ENCODE data around the gene HSP90AB1.

HSP90AB1 gene

DNA sequence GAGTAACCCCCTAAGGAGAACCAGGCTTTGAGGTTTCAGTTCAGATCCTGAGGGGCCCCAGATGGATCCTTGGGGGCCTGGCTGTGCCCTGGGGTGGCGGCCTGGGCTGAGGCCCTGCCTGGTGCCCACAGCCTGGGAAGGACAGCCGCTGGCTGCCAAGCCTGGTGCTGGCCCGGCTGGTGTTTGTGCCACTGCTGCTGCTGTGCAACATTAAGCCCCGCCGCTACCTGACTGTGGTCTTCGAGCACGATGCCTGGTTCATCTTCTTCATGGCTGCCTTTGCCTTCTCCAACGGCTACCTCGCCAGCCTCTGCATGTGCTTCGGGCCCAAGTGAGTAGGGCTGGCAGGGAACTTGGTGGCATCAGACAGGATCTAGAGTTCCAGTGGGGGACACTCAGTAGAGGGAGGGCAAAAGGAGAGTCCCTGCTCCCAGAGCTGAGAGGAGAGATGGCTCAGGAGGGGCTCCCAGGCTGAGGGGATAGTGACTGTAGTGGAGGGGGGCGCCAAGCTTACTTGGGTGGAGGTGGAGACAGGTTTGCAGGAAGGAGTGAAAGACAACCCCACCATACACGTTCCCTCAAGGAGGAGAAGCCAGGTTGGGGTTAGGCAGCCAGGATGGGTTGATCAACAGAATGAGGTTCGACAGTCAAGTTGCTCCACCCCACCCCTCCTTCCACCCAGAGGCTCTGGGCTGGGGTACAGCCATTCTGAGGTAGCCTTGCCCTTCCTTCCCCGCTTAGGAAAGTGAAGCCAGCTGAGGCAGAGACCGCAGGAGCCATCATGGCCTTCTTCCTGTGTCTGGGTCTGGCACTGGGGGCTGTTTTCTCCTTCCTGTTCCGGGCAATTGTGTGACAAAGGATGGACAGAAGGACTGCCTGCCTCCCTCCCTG is 14.0 kb upstream of the HSP90AB1 start:
- H3K4me3 ChIP-seq (ENCODE audit: low read depth, low read length), result no peak overlapping the region
- DNase-seq (ENCODE audit: low read depth), result no peak

DNA sequence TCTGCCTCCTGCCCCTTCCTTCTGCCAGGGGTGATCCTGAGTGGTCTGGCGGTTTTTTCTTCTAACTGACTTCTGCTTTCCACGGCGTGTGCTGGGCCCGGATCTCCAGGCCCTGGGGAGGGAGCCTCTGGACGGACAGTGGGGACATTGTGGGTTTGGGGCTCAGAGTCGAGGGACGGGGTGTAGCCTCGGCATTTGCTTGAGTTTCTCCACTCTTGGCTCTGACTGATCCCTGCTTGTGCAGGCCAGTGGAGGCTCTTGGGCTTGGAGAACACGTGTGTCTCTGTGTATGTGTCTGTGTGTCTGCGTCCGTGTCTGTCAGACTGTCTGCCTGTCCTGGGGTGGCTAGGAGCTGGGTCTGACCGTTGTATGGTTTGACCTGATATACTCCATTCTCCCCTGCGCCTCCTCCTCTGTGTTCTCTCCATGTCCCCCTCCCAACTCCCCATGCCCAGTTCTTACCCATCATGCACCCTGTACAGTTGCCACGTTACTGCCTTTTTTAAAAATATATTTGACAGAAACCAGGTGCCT is 13.3 kb upstream of the HSP90AB1 start:
- no peak for DNase-seq (ENCODE audit: low read depth)
- no peak overlapping the region for H3K4me3 ChIP-seq (ENCODE audit: low read depth, low read length)

DNA sequence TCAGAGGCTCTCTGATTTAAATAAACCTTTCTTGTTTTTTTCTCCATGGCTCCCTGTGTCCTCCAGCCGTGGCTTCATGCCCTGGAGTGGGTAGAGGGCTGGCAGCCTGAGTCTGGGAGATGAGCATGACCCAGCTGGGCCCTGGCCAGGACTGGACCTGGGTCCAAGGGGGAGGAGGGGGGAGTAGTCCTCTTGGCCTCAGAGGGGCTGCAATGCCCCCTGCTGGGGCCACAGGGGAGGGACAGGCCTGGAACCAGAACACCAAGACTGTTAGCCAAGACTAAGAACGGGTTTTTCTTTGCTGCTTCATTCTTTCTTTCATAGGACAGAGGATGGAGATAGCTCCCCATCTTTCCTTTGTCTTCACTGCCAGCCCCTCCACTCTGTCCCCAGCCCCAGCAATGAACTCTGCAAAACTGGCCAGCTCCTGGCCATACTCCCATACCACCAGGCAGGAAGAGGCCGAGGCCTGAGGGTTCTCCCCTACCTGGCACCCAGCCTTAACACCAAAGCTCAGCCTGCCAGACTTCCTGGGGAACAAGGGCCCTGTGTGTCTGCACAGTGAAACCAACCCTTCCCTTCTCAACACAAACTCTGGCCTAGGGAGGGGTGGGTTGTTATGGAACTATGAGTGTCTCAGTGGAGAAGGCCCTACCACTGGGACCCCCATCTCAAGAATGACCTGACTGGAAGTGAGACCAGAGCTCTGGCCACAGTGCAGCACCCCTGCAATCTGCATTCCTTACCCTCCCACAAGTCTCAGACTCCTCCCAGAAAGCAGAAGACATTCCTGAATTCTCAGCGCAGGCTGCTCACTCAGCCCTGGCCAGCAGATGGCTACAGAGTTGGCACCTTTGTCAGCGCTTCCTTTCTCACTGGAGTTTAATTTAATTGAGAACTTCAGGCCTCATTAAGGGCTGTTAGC is 12.5 kb upstream of the HSP90AB1 start:
- no peak for DNase-seq (ENCODE audit: low read depth)
- H3K4me3 ChIP-seq (ENCODE audit: low read depth, low read length), result no peak overlapping the region

DNA sequence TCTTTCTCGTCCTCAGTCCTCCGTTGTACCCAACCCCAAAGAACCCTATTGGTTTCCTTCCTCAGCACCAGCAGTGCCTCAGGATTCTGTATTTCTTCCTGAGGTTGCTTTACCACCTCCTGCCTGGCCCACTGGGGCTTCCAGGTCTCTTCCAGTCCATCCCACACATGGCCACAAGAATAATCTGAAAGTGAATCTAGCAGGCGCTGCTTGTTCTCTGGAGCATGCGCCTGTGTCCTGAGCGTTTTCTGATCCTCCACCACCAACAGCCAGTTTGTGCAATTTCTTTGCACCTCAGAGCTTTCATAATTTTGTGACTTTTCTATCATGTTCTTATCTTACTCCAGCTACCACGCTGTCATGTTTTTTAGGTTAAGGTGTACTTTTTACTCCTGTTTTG is 11.6 kb upstream of the HSP90AB1 start:
- no peak overlapping the region for H3K4me3 ChIP-seq (ENCODE audit: low read depth, low read length)
- DNase-seq (ENCODE audit: low read depth), result no peak

DNA sequence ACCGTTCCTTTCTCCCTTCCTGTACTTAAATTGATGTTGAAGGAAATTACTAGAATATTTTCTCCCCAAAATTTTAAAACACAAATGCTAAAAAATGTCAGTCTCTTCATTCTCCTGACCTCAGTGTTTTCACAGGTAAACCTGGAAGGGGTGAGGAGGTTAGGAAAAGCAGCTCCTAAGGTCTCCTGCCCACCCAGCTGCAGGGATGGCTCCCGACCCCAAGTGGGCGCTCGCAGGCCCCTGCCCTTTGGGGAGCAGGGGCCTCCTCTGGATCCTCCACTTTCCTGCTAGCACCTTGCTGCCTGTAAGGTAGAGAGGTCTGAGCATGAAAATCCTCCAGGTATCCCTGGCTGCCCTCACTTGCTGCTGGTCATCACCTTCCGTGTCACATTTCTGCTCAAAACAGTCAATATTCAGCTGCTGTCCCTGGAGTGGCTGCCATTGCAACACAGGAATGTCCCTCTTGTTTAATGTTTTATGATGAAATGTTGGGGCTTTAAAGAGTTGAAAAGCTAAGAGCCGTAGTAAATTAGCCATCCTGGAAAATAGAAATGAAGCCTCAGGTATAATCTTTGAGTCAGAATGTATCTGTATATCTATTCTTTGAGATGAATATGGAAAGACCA is 10.9 kb upstream of the HSP90AB1 start:
- H3K4me3 ChIP-seq (ENCODE audit: low read depth, low read length), result no peak overlapping the region
- DNase-seq (ENCODE audit: low read depth), result no peak

DNA sequence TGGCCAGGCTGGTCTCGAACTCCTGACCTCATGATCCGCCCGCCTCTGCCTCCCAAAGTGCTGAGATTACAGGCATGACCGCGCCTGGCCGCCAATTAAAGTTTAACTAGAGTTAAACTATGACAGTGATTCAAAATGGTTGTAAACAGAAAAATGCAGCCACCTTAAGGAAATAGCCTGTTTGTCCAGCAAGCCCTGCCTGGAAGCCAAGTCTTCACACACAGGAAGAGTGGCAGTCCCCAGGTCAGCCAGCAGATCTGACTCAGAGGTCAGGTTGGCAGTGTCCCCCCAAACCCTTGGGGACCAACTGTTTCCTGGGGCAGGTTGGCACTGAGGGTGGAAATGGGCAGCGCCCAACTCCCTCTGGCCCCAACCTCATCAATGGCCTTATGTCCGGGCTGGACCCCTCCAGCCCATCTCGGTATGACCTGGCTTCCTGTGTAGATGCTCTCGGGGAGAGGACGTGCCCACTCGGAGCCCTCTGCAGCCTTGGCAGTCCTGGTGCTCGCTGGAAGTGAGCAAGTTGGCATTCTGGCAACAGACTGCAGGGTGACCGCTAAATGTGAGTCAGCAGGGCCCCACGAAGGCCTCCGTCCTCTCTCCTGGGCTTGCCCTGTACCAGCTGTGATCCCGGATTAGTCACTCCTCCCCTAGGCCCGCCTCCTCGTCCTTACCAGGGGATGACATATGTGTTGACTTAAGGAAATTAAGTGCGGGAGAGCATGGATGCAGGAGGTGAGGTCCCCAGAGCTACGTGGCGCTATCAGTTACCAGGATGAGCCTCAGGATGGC is 9.7 kb upstream of the HSP90AB1 start:
- peak overlapping the region; percentile 53 for H3K4me3 ChIP-seq (ENCODE audit: low read depth, low read length)
- DNase-seq (ENCODE audit: low read depth), result peak; percentile 90

DNA sequence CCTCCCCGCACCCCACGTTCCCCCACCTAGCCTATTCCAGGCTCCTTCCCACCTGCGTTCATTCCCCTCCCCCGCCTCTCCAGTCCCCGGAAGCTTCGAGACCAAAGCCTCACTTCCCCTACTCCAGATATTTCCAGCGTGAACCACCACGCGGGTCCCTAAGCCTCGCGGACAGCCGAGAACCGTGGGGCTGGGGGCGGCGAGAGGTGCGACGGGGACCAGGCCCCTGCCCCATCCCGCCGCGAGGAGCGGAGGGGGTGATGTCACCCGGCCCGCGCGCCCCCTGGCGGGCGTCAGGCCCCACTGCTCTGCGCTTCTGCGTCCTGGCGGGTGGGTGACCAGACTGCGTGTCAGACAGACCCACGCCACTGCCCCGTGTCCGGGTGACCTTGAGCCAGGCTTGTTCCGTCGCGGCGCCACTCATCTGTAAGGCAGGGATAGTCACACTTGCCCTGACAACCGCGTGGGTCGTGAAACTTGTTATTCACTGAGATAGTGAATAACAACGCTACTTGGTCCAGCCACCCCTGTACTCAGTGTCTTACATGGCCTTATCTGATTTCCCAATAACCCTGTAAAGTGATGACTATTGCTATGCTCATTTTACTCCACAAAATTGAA is 9.0 kb upstream of the HSP90AB1 start:
- no peak for DNase-seq (ENCODE audit: low read depth)
- peak overlapping the region; percentile 53 for H3K4me3 ChIP-seq (ENCODE audit: low read depth, low read length)

DNA sequence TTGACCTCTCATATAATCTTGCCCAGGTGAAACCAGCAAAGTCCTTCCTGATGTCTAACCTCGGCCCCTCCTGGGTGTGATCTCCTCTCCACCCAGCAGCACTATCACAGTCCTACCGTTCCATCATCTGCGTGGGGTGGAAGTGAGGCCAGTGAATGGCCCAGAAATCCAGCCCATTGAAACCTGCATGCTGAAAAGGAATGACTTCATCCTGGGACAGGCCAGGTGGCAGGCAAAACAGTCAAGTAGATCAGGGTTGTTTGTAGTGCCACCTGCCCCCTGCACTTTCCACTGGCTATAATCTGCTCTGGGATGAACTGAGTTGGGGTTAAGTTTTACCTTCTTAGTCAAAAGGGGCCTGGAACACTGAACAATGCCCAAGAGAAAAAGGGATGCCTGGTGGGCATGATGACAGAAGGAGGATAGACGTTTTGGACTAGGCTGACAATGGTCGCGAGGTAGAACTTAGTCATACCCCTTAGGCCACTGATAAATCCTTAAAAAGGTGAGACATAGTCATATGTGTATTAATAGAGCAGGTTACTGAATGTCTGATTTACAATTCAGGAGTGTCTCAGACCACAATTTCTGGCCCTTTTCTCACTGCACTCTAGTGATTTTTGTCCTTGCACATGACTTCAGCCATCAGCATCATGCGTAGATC is 8.1 kb upstream of the HSP90AB1 start:
- no peak overlapping the region for H3K4me3 ChIP-seq (ENCODE audit: low read depth, low read length)
- no peak for DNase-seq (ENCODE audit: low read depth)

DNA sequence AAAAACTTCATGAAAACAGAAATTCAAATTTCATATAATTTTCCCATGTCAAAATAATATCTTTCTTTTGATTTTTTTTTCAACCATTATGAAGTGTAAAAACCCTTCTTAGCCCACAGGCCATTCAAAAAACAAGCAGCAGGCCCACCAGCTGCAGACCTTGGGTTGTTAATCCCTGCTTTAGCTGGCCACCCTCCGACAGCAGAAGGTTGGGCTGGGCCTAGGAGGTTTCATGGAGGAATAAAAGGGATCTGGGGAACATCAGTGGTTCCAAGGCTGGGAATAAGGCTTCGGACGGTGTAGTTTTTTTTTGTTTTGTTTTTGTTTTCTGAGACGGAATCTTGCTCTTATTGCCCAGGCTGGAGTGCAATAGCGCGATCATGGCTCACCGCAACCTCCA is 3.6 kb upstream of the HSP90AB1 start:
- DNase-seq (ENCODE audit: low read depth), result no peak
- H3K4me3 ChIP-seq (ENCODE audit: low read depth, low read length), result no peak overlapping the region

DNA sequence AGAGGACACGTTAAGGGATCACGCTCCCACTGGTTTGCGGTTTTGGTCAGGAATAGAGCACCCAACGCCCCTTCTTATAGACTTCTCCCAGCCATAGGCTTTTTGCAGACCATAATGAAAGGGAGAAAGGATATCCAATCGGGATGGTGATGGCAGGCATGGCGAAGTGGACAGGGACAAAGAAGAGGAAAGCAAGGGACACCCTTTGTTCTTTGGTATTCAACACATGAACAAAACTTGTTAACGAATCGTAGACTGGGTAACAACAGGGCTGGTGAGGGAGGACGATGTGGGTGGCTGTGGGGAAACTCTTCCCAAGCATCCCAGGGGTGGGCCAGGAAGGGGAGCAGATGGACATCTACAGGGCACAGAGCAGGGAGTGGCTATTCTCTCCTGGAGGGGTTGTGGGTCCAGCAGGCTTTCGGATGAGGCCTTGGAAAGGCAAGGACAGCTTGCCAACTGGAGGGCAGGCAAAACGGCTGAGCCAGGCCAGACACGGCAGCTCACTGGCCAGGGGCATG is 1.4 kb upstream of the HSP90AB1 start:
- DNase-seq (ENCODE audit: low read depth), result no peak
- peak overlapping the region; percentile 71 for H3K4me3 ChIP-seq (ENCODE audit: low read depth, low read length)

DNA sequence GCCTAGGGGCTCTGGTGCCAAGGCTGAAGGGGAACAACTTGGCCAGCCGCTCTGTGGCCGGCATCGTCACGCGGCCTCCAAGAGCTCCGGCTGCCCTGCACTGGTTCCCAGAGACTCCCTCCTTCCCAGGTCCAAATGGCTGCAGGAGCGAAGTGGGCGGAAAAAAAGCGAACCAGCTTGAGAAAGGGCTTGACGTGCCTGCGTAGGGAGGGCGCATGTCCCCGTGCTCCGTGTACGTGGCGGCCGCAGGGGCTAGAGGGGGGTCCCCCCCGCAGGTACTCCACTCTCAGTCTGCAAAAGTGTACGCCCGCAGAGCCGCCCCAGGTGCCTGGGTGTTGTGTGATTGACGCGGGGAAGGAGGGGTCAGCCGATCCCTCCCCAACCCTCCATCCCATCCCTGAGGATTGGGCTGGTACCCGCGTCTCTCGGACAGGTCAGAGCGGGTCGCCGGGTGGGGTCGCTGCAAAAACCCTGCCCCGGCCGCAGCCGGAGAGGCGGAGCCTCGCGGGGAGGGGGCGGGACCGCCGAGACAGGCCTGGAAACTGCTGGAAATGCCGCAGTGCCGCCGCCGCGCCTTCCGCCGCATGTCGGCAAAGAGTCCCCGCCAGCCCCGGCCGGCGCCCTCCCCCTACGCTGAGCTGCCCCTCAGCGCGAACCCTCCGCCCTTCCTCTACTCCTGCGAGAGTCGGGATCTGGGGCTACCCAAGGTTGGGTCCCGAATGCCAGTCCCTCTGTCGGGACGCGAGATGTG is 814 bp upstream of the HSP90AB1 start:
- no peak for DNase-seq (ENCODE audit: low read depth)

DNA sequence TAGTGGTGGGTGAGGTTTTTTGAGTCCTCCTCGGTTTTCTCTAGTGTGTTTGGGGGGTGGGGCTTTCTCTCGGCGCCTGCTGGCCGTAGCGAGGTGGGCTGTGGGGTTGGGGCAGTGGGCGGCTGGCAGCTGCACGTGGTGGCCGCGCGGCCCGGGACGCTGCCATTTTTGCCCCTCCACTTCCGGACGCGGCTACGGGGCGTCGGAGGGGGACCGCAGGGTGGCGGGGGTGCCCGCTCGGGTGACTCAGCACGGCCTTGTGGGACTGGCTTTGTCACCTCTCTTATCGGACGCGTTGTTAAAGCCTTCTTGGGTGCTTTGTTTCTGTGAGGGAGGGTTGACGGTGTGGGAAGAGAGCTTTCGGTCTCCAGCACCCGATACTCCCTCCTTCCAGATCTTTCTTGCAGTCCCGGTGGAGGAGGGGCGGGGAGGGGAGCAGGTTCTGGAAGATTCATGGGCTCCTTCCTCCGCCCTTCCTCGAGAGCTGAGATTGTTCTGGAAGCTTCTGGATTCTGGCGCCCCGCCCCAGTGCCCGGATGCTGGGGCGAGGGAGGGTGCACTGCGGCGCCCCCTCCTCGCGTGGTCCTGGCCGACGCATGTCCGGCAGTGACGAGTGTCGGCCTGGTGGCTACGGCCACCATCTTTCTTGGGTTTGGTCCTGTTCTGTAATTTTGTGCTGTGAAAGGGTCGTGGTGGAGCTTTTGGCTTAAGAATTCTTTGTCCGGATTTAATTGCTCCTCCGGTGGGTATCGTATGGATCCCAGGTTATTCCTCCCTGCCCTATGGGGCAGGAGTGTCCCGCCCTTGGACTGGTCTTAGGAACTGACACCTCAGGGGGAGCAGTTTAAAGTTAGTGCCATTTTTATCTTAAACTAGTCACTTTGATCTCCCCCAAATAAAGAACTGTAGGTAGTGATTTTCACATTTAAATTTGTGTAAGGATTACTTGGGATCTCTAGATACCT is 719 bp downstream of the HSP90AB1 start:
- H3K4me3 ChIP-seq (ENCODE audit: low read depth, low read length), result peak overlapping the region; percentile 71
- DNase-seq (ENCODE audit: low read depth), result no peak

More for the DNA sequence above, 814 bp upstream of the HSP90AB1 start:
- peak overlapping the region; percentile 71 for H3K4me3 ChIP-seq (ENCODE audit: low read depth, low read length)

DNA sequence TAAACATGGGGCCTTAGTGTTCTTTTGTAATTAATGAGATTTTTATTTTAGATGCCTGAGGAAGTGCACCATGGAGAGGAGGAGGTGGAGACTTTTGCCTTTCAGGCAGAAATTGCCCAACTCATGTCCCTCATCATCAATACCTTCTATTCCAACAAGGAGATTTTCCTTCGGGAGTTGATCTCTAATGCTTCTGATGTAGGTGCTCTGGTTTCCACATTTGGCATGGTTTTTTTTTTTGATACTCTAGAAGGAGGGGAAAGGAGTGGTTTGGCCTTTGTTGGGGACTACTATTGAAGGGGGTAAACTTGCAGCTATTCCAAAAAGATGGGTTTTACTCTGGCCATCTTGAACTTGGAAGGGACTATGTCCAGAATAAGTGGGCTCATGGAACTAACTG is 1.7 kb downstream of the HSP90AB1 start:
- DNase-seq (ENCODE audit: low read depth), result no peak
- peak overlapping the region; percentile 71 for H3K4me3 ChIP-seq (ENCODE audit: low read depth, low read length)

DNA sequence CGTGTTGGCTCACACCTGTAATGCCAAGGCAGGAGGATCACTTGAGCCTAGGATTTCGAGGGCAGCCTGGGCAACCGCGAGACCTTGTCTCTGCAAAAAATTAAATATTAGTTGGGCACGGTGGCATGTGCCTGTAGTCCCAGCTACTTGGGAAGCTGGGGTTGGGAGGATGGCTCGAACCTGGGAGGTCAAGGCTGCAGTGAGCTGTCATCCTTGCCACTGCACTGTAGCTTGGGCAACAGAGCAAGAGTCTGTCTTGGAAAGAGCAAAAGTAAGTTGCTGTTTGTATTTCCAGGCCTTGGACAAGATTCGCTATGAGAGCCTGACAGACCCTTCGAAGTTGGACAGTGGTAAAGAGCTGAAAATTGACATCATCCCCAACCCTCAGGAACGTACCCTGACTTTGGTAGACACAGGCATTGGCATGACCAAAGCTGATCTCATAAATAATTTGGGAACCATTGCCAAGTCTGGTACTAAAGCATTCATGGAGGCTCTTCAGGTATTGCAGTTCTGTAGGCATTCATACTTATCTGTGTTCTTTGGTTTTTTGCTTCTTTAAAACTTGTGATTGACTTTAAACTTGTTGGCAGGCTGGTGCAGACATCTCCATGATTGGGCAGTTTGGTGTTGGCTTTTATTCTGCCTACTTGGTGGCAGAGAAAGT is 2.3 kb downstream of the HSP90AB1 start:
- peak overlapping the region; percentile 71 for H3K4me3 ChIP-seq (ENCODE audit: low read depth, low read length)
- DNase-seq (ENCODE audit: low read depth), result no peak

DNA sequence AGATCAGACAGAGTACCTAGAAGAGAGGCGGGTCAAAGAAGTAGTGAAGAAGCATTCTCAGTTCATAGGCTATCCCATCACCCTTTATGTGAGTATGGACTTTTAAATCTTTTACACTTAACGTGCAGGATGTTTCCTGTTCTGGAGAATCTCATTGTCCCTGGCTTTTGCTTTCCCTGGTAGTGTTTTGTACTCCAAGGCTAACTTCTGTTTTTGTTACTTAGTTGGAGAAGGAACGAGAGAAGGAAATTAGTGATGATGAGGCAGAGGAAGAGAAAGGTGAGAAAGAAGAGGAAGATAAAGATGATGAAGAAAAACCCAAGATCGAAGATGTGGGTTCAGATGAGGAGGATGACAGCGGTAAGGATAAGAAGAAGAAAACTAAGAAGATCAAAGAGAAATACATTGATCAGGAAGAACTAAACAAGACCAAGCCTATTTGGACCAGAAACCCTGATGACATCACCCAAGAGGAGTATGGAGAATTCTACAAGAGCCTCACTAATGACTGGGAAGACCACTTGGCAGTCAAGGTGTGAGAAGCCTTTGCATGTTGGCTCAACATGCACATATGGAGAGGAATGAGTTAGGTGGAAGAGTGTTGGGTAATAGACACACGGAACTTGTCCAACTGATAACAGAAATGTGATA is 3.3 kb downstream of the HSP90AB1 start:
- H3K4me3 ChIP-seq (ENCODE audit: low read depth, low read length), result no peak overlapping the region
- no peak for DNase-seq (ENCODE audit: low read depth)
